Measurements from ENCODE around the gene SEC14L3. TPM values are rescaled to one million over a fixed set of nuclear protein-coding genes. Genes with fewer than 3 reads are reported as not detected.

The SEC14L3 gene
- not detected in 2 replicates for total RNA-seq (2014; rRNA removed; shearing (Covaris generic); ENCODE audit: low replicate concordance)

DNA sequence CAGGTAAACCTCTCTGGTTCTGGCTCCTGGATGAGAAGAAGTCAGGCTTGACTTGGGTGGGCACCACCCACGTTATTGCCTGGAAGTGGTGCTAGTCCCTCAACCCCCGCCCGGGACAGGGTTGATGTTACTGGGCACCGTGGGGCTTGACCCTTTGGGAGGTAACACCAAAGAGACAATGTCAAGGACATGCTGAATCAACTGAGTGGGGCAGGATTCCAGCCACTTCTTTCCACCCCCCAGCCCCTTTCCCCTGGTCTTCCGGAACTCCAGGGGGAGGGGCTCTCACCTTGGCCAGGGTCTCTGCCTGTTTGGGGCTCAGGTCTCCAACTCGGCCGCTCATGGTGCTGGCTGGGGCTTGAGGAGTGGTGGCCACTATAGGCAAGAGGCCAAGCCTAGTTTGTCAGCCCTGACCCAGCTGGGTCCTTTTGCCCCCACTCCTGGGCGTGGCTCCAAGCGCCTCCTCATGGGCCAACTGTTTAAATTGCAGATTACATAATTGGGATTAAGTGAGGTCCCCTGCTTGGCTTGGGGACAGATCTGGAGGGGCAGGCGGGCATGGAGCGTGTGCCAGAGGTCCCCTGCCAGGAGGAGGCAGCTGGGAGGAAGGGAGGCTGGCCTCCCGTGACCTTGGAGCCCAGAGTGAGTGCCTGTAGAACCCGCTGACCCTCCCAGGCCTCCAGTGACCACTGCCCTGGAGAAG is at the start of gene SEC14L3:
SEC14L3 (minus strand) TSS at position 402 of the 703 bp plus-strand sequence; CDS start at position 343, 59 bp downstream.
- H3K9me3 ChIP-seq: no peaks in the 10 kb centered on the region
- no peak for DNase-seq
- H3K36me3 ChIP-seq: no peaks in the 10 kb centered on the region
- H3K4me3 ChIP-seq: no peak within 1 kb of the TSS
- H3K27me3 ChIP-seq: no peaks in the 10 kb centered on the region

GRCh38 chr22:30519842-30520425 is 48.1 kb upstream of the SEC14L3 start:
- DNase-seq: no peak

GRCh38 chr22:30516731-30517130 is 44.9 kb upstream of the SEC14L3 start:
- DNase-seq: no peak
- peaks cover 1% of the 10 kb centered on the region; the same call in 1 of the 2 replicates for H3K9me3 ChIP-seq
- H3K27me3 ChIP-seq: no peaks in the 10 kb centered on the region

More at GRCh38 chr22:30519842-30520425, 48.1 kb upstream of the SEC14L3 start:
- Histone ChIP-seq H3K9me3 (no peaks in the 10 kb centered on the region), H3K36me3 (no peaks in the 10 kb centered on the region), H3K4me3 (no peak overlapping the region), H3K27me3 (no peaks in the 10 kb centered on the region)

DNA sequence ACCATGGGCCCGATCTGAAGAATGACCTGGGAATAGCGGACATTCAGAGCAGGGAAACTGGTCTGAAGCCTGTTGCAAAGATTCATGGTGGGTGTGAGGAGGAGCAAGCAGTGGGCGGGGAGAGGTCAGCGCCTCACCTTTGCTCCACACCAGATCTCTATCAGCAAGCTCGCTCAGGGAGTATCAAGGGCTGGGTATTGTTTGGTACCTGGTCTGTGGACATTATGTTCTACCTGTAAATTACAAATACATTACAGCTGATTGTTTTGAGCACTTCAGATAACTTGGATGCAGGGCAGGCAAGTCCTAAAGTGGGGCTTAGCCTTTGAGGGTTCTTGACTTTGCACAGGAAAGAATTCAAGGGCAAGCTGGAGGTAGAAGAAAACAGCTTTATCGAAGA is 44.5 kb upstream of the SEC14L3 start:
- Histone ChIP-seq H3K27me3 (no peaks in the 10 kb centered on the region), H3K9me3 (peaks cover 2% of the 10 kb centered on the region; the same call in 1 of the 2 replicates), H3K36me3 (no peaks in the 10 kb centered on the region), H3K4me3 (no peak overlapping the region)
- DNase-seq: no peak

More at GRCh38 chr22:30516731-30517130, 44.9 kb upstream of the SEC14L3 start:
- Histone ChIP-seq H3K4me3 (no peak overlapping the region), H3K36me3 (no peaks in the 10 kb centered on the region)

GRCh38 chr22:30514252-30514651 is 42.4 kb upstream of the SEC14L3 start:
- Histone ChIP-seq H3K27me3 (no peaks in the 10 kb centered on the region), H3K4me3 (no peak overlapping the region), H3K9me3 (peaks cover 2% of the 10 kb centered on the region; the same call in 1 of the 2 replicates), H3K36me3 (no peaks in the 10 kb centered on the region)
- DNase-seq: no peak

- Histone ChIP-seq H3K27me3 (no peaks in the 10 kb centered on the region), H3K4me3 (no peak overlapping the region), H3K9me3 (peaks cover 2% of the 10 kb centered on the region; the same call in 1 of the 2 replicates), H3K36me3 (no peaks in the 10 kb centered on the region)
- DNase-seq: no peak
Measured at GRCh38 chr22:30513462-30513861, 41.6 kb upstream of the SEC14L3 start.

GRCh38 chr22:30511911-30512310 is 40.1 kb upstream of the SEC14L3 start:
- no peaks in the 10 kb centered on the region for H3K27me3 ChIP-seq
- H3K36me3 ChIP-seq: no peaks in the 10 kb centered on the region
- no peak for DNase-seq
- no peak overlapping the region for H3K4me3 ChIP-seq
- peaks cover 2% of the 10 kb centered on the region; the same call in 1 of the 2 replicates for H3K9me3 ChIP-seq

DNA sequence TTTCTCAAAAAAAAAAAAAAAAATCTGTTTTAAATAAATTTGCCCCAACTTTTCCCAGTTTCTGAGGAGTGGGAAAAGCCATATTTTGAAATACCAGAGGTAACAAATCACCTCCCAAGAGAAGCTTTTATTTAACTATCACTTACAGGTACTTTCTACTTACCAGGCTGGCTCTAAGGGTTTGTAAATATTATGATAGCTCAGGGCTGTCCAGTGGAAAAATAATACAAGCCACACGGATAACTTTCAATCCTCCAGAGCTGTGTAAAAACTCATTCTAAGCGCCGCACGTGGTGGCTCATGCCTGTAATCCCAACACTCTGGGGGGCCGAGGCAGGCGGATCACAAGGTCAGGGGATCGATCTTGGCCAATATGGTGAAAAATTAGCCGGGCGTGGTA is 39.3 kb upstream of the SEC14L3 start:
- Histone ChIP-seq H3K27me3 (no peaks in the 10 kb centered on the region), H3K4me3 (no peak overlapping the region), H3K9me3 (peaks cover 2% of the 10 kb centered on the region; the same call in 1 of the 2 replicates), H3K36me3 (no peaks in the 10 kb centered on the region)
- no peak for DNase-seq

GRCh38 chr22:30508216-30508615 is 36.4 kb upstream of the SEC14L3 start:
- peaks cover 2% of the 10 kb centered on the region; the same call in 1 of the 2 replicates for H3K9me3 ChIP-seq
- no peak for DNase-seq
- H3K4me3 ChIP-seq: no peak overlapping the region
- no peaks in the 10 kb centered on the region for H3K27me3 ChIP-seq
- H3K36me3 ChIP-seq: no peaks in the 10 kb centered on the region

DNA sequence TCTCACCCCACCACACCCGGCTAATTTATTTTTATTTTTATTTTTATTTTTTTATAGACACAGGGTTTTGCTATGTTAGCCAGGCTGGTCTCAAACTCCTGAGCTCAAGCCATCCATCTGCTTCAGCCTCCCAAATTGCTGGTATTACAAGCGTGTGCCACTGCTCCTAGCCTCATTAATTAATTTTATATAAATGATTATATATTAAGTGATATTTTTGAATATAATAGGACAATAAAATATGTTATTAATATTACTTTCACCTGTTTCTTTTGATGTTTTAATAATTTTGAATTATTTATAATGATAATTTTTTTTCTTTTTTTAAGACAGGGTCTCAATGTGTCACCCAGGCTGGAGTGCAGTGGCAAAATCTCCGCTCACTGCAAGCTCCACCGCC is 35.9 kb upstream of the SEC14L3 start:
- Histone ChIP-seq H3K9me3 (peaks cover 2% of the 10 kb centered on the region; the same call in 1 of the 2 replicates), H3K36me3 (no peaks in the 10 kb centered on the region), H3K4me3 (no peak overlapping the region), H3K27me3 (no peaks in the 10 kb centered on the region)
- DNase-seq: no peak

DNA sequence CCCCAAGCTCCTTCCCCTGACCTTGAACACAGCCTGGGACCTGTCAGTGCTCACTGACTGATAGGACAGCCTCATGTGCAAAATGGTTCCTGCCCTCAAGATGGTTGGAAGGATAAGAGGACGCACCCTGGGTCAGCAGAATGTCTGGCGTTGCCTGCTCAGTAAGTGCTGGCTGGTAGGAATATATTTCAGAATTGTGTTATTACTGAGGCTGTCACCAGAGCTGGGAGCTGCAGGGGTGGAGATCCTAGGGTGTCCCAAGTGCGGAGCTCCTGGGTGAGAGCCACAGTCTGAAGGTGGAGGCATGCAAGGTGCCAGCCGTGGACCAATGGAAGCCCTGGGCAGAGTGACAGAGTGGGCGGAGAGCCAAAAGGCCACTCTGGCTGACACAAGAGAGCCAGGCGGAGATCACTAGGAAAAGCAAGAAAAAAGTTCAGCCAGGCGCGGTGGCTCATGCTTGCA is 34.7 kb upstream of the SEC14L3 start:
- no peaks in the 10 kb centered on the region for H3K27me3 ChIP-seq
- no peak for DNase-seq
- H3K4me3 ChIP-seq: no peak overlapping the region
- H3K9me3 ChIP-seq: no peaks in the 10 kb centered on the region
- H3K36me3 ChIP-seq: no peaks in the 10 kb centered on the region

DNA sequence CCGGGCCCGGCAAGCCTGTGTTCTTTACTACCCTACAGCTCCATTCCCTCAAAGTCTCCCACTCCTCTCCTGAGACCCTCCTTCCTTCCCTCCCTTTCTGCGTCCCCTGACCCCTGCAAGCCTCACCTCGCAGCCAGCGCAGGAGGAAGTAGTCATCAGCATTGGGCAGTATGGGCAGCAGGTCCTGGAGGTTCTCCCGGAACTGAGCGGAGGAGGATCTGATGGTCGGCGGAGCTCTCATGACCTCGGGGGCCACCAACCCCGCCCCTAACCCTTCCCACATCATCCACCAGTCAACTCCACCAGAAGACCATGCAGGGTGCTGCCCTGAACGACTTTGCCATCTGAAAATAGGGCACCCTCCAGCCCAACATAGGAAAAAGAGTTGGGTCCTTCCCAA is 31.7 kb upstream of the SEC14L3 start:
- no peak for DNase-seq
- Histone ChIP-seq H3K27me3 (no peaks in the 10 kb centered on the region), H3K36me3 (no peaks in the 10 kb centered on the region), H3K9me3 (no peaks in the 10 kb centered on the region), H3K4me3 (no peak overlapping the region)

DNA sequence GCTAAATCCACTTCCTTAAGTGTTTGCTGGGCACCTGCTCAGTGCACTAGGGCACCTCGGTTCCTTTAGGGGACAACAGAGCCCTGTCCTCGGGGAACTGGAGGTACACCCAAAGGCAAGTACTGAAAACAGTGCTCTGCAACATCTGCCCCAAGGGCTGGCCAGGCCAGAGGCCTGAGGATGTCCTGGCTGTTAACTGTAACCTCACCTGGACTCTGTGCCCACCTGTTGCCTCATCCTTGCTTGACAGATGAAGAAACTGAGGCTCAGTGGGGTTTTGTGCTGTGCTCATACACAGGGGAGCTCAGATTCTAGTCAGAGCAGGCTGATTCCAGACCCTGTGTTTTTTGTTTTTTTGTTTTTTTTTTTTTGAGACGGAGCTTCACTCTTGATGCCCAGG is 31.1 kb upstream of the SEC14L3 start:
- Histone ChIP-seq H3K27me3 (no peaks in the 10 kb centered on the region), H3K36me3 (no peaks in the 10 kb centered on the region), H3K9me3 (no peaks in the 10 kb centered on the region), H3K4me3 (no peak overlapping the region)
- no peak for DNase-seq

DNA sequence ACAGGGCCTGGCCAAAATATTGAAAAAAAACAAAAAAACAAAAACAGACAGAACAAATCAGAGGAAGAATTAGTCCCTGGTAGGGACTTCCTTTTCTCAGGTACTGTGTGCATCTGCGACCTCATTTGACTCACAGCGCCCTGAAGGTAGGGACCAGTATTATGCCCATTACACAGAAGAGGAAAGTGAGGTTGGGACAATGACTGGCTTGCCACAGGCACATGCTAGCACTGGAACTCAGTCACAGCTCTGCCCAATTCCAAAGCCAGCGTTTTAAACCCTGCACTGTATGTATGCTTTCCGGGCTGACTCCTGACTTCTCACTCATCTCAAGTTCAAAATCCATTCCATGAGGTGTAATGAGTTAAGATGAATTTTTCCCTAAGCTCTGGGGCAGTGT is 30.3 kb upstream of the SEC14L3 start:
- no peak for DNase-seq
- Histone ChIP-seq H3K4me3 (no peak overlapping the region), H3K36me3 (no peaks in the 10 kb centered on the region), H3K27me3 (no peaks in the 10 kb centered on the region), H3K9me3 (no peaks in the 10 kb centered on the region)

DNA sequence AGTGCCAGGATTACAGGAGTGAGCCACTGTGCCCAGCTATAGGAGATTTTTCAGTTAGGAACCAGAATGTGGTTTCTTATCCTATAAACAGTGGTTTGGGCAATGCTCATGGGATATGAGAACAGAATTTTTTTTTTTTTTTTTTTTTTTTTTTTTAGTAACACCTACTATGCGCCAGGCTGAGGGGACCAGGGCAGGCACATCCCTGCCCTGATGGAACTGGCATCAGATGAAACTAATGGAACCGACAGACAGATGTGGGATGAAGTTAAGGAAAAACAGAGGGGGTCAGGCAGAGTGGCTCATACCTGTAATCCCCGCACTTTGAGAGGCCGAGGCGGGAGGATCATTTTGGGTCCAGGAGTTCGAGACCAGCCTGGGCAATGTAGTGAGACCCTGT is 28.8 kb upstream of the SEC14L3 start:
- no peak for DNase-seq
- H3K9me3 ChIP-seq: no peaks in the 10 kb centered on the region
- H3K27me3 ChIP-seq: no peaks in the 10 kb centered on the region
- H3K36me3 ChIP-seq: no peaks in the 10 kb centered on the region
- H3K4me3 ChIP-seq: no peak overlapping the region

DNA sequence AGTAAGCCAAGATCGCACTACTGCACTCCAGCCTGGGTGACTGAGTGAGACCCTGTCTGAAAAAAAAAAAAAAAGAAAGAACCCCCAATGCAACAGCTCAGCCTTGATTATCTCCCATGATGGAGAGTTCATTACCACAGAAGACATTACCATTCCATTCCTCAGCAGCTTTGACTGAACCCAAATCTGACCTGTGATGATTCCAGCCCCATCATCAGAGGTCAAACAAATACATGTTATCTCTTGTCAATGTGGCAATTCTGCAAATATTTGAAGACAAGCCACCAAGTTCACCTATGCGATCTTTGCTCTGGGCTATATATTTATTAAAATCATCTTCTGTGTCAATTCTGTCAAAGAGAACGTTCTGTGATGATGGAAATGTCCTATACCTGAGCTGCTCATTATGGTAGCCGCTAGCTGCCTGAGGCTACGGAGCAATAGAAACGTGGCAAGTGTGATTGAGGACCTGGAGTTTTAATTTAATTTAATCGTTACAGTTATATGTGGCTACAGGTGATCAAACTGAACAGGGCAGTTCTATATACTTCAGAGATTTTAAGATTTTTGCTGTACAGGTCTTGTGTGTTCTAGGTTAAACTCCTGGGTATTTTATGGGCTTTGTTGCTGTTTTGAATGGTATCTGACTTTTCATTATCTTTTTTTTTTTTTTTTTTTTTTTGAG is 25.8 kb upstream of the SEC14L3 start:
- Histone ChIP-seq H3K36me3 (no peaks in the 10 kb centered on the region), H3K9me3 (no peaks in the 10 kb centered on the region), H3K27me3 (no peaks in the 10 kb centered on the region), H3K4me3 (no peak overlapping the region)
- no peak for DNase-seq

DNA sequence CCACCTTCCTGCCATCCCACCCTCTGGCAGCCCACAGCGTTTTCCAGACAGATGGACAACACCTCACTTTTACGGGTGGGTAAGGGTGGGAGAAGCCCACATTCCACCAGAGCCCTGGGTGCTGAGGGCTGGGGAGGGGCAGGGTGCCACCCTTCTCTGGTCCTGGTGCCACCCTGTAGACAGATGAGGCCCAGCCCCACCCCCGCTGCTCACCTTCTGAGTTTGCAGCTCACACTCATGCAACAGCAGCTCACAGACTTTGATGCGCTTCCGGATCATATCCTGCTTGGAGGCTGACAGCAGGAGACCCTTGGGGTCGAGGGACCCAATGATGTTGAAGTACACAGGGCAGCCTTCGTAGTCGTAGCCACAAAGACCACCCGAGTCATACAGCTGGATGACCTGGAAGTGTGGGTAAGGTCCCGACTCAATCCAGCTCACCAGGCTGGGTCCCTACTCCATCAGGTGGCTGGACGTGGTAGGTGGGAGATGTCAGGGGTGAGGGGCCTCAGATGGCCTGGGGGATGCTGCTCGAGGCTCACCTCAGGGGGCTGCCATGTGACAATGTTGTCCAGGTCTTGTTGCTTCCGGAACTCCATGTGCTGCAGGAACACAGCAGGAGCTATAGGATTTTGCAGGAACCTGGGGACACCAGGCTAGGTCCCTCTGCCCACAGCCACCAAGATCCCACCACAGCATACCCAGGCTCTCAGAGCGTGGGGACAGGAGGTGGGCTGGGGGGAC is 23.4 kb upstream of the SEC14L3 start:
- Histone ChIP-seq H3K4me3 (no peak overlapping the region), H3K36me3 (no peaks in the 10 kb centered on the region), H3K9me3 (no peaks in the 10 kb centered on the region), H3K27me3 (no peaks in the 10 kb centered on the region)
- no peak for DNase-seq
